ENCODE measurements around the gene TBC1D22A. TPM values are rescaled to one million over a fixed set of nuclear protein-coding genes. Genes with fewer than 3 reads are reported as not detected.

TBC1D22A gene
- total RNA-seq, 1 donor, result 17.7 TPM

DNA sequence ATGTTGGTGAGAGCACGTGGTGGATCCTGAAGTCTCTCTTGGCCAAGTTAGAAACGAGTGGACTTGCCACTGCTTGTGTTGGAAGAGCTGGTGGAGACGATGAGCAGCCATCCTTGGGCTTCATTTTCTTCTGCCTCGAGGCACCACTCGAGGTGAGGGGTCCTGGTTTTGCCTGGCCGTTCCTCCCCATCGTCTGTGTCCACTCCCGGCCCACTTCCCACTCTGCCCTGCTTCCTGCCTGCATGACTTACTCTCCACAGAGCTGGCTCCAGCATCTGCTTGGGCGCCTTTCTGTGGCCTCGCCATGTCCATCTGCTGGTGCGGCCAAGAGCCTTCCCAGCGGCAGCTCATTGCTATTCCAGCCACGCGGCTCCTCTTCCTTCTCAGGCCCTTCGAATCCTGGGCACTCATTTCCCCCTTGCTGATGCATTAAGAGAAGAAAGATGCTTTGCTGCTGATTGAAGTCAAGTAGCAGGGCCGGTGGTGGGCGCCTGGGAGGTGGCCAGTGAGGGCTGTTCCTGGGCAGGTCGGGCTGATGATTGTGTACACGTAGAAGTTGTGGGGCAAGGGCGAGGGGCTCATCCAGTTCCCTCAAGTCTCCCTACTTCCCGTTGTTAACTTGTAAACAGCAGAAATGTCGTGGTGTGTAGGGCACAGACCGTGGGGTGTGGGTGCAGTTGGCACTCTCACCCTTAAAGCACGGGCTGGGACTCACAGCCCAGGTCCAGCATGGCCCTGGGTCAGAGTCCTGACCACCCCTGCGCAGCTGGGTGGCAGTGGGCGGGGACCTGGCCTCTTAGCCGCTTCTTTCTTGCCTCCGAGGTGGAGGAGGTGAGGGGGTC lies 292.0 kb downstream of the TBC1D22A start:
- no peak overlapping the region for H3K27ac ChIP-seq (ENCODE audit: low read depth, low read length)
- no peak overlapping the region for H3K4me2 ChIP-seq (ENCODE audit: insufficient read depth, low read length)
- H4K20me1 ChIP-seq (ENCODE audit: insufficient read depth, low read length), result peaks cover 20% of the 10 kb centered on the region

DNA sequence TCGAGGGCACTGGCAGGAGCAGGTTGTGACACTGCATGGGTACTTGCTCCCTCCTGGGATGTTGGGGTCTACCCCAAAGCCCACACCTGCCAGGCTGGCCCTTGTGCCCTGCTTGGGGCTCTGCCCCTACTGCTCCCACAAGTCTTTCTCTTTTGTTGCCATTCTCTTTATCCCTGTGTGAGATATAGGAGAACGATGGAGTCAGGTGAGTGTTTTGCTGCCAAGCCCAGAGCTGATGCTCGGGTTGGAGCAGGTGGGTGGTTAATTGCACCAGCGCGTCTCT lies 292.6 kb downstream of the TBC1D22A start:
- Histone ChIP-seq H3K79me2 (ENCODE audit: insufficient read depth, low read length) (no peaks in the 10 kb centered on the region), H2AFZ (ENCODE audit: low read length) (no peak overlapping the region), H3K4me3 (ENCODE audit: insufficient read depth, low read length) (no peak overlapping the region), H3K27me3 (ENCODE audit: insufficient read depth, low read length) (no peaks in the 10 kb centered on the region), H3K36me3 (ENCODE audit: insufficient read depth, low read length) (no peaks in the 10 kb centered on the region), H3K4me1 (ENCODE audit: insufficient read depth, low read length) (no peaks in the 10 kb centered on the region), H3K4me2 (ENCODE audit: insufficient read depth, low read length) (no peak overlapping the region), H4K20me1 (ENCODE audit: insufficient read depth, low read length) (peaks cover 17% of the 10 kb centered on the region), H3K27ac (ENCODE audit: low read depth, low read length) (no peak overlapping the region), H3K9me3 (ENCODE audit: low read depth, low read length) (no peaks in the 10 kb centered on the region)
- TF ChIP-seq, protein P1, sequence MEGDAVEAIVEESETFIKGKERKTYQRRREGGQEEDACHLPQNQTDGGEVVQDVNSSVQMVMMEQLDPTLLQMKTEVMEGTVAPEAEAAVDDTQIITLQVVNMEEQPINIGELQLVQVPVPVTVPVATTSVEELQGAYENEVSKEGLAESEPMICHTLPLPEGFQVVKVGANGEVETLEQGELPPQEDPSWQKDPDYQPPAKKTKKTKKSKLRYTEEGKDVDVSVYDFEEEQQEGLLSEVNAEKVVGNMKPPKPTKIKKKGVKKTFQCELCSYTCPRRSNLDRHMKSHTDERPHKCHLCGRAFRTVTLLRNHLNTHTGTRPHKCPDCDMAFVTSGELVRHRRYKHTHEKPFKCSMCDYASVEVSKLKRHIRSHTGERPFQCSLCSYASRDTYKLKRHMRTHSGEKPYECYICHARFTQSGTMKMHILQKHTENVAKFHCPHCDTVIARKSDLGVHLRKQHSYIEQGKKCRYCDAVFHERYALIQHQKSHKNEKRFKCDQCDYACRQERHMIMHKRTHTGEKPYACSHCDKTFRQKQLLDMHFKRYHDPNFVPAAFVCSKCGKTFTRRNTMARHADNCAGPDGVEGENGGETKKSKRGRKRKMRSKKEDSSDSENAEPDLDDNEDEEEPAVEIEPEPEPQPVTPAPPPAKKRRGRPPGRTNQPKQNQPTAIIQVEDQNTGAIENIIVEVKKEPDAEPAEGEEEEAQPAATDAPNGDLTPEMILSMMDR (IDR thresholded peaks at IDR 0.05; ENCODE audit: extremely low read depth, low read depth, low read length), result no peak
- DNase-seq (ENCODE audit: insufficient read length, low spot score, missing footprints), result peak; percentile 73

More for the DNA sequence above, 292.0 kb downstream of the TBC1D22A start:
- Histone ChIP-seq H3K4me1 (ENCODE audit: insufficient read depth, low read length) (no peaks in the 10 kb centered on the region), H3K4me3 (ENCODE audit: insufficient read depth, low read length) (no peak overlapping the region), H3K79me2 (ENCODE audit: insufficient read depth, low read length) (no peaks in the 10 kb centered on the region), H3K27me3 (ENCODE audit: insufficient read depth, low read length) (no peaks in the 10 kb centered on the region), H3K9me3 (ENCODE audit: low read depth, low read length) (no peaks in the 10 kb centered on the region), H3K36me3 (ENCODE audit: insufficient read depth, low read length) (no peaks in the 10 kb centered on the region), H2AFZ (ENCODE audit: low read length) (no peak overlapping the region)
- peak; percentile 76 for DNase-seq (ENCODE audit: insufficient read length, low spot score, missing footprints)
- TF ChIP-seq, protein P1 (IDR thresholded peaks at IDR 0.05; ENCODE audit: extremely low read depth, low read depth, low read length), result no peak

DNA sequence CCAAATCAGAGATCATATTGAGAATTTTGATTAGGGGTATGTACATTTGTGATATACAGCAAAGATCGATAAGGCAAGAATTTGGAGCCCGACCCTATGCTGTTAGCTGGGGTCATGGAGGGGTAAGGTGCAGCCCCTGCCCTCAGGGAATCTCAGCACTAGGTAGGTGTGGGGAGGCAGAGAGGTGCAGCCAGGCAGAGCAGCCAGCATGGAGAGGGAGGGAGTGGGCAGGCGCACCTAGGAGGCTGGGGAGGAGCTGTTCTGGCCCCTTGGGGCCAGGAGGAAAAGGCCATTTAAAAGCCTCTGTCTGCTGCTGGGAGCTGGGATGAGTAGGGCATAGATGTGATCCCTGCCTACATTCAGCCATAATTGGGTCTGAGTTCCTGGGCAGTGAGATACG lies 293.0 kb downstream of the TBC1D22A start:
- Histone ChIP-seq H2AFZ (ENCODE audit: low read length) (no peak overlapping the region), H3K27me3 (ENCODE audit: insufficient read depth, low read length) (no peaks in the 10 kb centered on the region), H3K27ac (ENCODE audit: low read depth, low read length) (no peak overlapping the region), H3K9me3 (ENCODE audit: low read depth, low read length) (no peaks in the 10 kb centered on the region), H3K4me3 (ENCODE audit: insufficient read depth, low read length) (no peak overlapping the region), H4K20me1 (ENCODE audit: insufficient read depth, low read length) (peaks cover 17% of the 10 kb centered on the region), H3K4me2 (ENCODE audit: insufficient read depth, low read length) (no peak overlapping the region), H3K36me3 (ENCODE audit: insufficient read depth, low read length) (no peaks in the 10 kb centered on the region), H3K4me1 (ENCODE audit: insufficient read depth, low read length) (no peaks in the 10 kb centered on the region), H3K79me2 (ENCODE audit: insufficient read depth, low read length) (no peaks in the 10 kb centered on the region)
- TF ChIP-seq, protein P1 (IDR thresholded peaks at IDR 0.05; ENCODE audit: extremely low read depth, low read depth, low read length), result no peak
- peak; percentile 61 for DNase-seq (ENCODE audit: insufficient read length, low spot score, missing footprints)

DNA sequence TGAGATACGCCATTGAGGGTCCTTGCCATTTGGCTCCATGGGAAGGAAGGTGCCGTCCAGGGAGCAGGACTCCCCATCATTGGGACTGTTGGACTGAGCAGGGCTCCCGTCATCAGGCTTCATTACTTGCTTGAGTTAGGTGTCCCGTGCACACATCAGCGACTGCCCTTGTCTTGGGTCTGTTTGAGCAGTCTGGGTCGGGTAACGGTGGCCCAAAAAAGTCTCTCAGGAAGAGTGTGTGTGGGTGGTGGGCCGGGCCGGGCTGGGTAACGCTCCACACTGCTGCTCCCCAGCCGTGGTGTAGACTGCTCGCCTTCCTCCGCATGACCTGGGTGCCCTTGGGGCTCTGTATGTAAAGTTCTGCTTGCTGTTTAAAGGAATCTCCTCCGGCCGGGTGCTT lies 293.5 kb downstream of the TBC1D22A start:
- DNase-seq (ENCODE audit: insufficient read length, low spot score, missing footprints), result no peak
- Histone ChIP-seq H3K4me2 (ENCODE audit: insufficient read depth, low read length) (no peak overlapping the region), H2AFZ (ENCODE audit: low read length) (no peak overlapping the region), H3K4me1 (ENCODE audit: insufficient read depth, low read length) (no peaks in the 10 kb centered on the region), H3K79me2 (ENCODE audit: insufficient read depth, low read length) (no peaks in the 10 kb centered on the region), H3K36me3 (ENCODE audit: insufficient read depth, low read length) (no peaks in the 10 kb centered on the region), H3K27ac (ENCODE audit: low read depth, low read length) (no peak overlapping the region), H3K4me3 (ENCODE audit: insufficient read depth, low read length) (no peak overlapping the region), H3K9me3 (ENCODE audit: low read depth, low read length) (no peaks in the 10 kb centered on the region), H4K20me1 (ENCODE audit: insufficient read depth, low read length) (peaks cover 17% of the 10 kb centered on the region), H3K27me3 (ENCODE audit: insufficient read depth, low read length) (no peaks in the 10 kb centered on the region)
- TF ChIP-seq, protein P1 (IDR thresholded peaks at IDR 0.05; ENCODE audit: extremely low read depth, low read depth, low read length), result no peak

All from osteoblast (primary cell).